ENCODE measurements around the gene KCNQ5. TPM values are rescaled to one million over a fixed set of nuclear protein-coding genes. Genes with fewer than 3 reads are reported as not detected.

Gene KCNQ5
- total RNA-seq, 1 donor from 2014 or later = 1.7 TPM

- DNase-seq (ENCODE audit: low read depth) = no peak
- TF ChIP-seq, protein P1, sequence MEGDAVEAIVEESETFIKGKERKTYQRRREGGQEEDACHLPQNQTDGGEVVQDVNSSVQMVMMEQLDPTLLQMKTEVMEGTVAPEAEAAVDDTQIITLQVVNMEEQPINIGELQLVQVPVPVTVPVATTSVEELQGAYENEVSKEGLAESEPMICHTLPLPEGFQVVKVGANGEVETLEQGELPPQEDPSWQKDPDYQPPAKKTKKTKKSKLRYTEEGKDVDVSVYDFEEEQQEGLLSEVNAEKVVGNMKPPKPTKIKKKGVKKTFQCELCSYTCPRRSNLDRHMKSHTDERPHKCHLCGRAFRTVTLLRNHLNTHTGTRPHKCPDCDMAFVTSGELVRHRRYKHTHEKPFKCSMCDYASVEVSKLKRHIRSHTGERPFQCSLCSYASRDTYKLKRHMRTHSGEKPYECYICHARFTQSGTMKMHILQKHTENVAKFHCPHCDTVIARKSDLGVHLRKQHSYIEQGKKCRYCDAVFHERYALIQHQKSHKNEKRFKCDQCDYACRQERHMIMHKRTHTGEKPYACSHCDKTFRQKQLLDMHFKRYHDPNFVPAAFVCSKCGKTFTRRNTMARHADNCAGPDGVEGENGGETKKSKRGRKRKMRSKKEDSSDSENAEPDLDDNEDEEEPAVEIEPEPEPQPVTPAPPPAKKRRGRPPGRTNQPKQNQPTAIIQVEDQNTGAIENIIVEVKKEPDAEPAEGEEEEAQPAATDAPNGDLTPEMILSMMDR (conservative IDR thresholded peaks at IDR 0.05; ENCODE audit: low read depth, low read length) = no peak
- H3K4me3 ChIP-seq (ENCODE audit: low read depth, low read length) = no peak overlapping the region
Measured at GRCh38 chr6:72809746-72810379, 188.0 kb downstream of the KCNQ5 start.

- TF ChIP-seq, protein P1 (conservative IDR thresholded peaks at IDR 0.05; ENCODE audit: low read depth, low read length) = no peak
- H3K4me3 ChIP-seq (ENCODE audit: low read depth, low read length) = no peak overlapping the region
- no peak for DNase-seq (ENCODE audit: low read depth)
Measured at GRCh38 chr6:72810571-72811280, 188.9 kb downstream of the KCNQ5 start.

DNA sequence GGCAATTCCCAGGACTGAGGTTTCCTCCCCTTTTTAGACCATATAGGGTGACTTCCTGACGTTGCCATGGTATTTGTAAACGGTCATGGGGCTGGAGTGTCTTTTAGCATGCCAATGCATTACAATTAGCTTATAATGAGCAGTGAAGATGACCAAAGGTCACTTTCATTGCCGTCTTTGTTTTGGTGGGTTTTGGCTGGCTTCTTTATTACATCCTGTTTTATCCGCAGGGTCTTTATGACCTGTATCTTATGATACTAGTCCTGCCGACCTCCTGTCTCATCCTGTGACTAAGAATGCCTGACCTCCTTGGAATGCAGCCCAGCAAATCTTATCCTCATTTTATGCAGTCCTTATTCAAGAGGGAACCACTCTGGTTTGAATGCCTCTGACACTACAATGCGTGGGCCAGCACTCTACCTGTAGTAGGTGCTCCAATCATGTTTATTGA lies 190.1 kb downstream of the KCNQ5 start:
- TF ChIP-seq, protein P1 (conservative IDR thresholded peaks at IDR 0.05; ENCODE audit: low read depth, low read length) = no peak
- DNase-seq (ENCODE audit: low read depth) = peak; percentile 18

GRCh38 chr6:72813807-72814596 lies 192.1 kb downstream of the KCNQ5 start:
- TF ChIP-seq, protein P1 (conservative IDR thresholded peaks at IDR 0.05; ENCODE audit: low read depth, low read length) = no peak
- DNase-seq (ENCODE audit: low read depth) = peak; percentile 18

More for the DNA sequence above, 190.1 kb downstream of the KCNQ5 start:
- no peak overlapping the region for H3K4me3 ChIP-seq (ENCODE audit: low read depth, low read length)

GRCh38 chr6:72816022-72816421 lies 194.2 kb downstream of the KCNQ5 start:
- no peak for DNase-seq (ENCODE audit: low read depth)
- TF ChIP-seq, protein P1 (conservative IDR thresholded peaks at IDR 0.05; ENCODE audit: low read depth, low read length) = no peak
- no peak overlapping the region for H3K4me3 ChIP-seq (ENCODE audit: low read depth, low read length)

More at GRCh38 chr6:72813807-72814596, 192.1 kb downstream of the KCNQ5 start:
- H3K4me3 ChIP-seq (ENCODE audit: low read depth, low read length) = no peak overlapping the region

- no peak overlapping the region for H3K4me3 ChIP-seq (ENCODE audit: low read depth, low read length)
- DNase-seq (ENCODE audit: low read depth) = no peak
- TF ChIP-seq, protein P1 (conservative IDR thresholded peaks at IDR 0.05; ENCODE audit: low read depth, low read length) = no peak
Measured at GRCh38 chr6:72817208-72817607, 195.3 kb downstream of the KCNQ5 start.

All from epithelial cell of proximal tubule (primary cell).